GM12872 (cell line): ENCODE data around the gene ZNF479.
"Not testable (repeated sequence)": the region's sequence is repeated elsewhere in the genome, so short reads cannot be mapped to it uniquely, and the experiment has no call there.

Experiments
- TF ChIP-seq, protein P1 (sequence below): IDR thresholded peaks from 3 replicates; pipeline ENCODE4 v1.5.1; 2011; ENCODE audit warnings: low read depth, mild to moderate bottlenecking, low read length, moderate library complexity; ENCODE audit not compliant: insufficient read depth

Gene ZNF479

DNA sequence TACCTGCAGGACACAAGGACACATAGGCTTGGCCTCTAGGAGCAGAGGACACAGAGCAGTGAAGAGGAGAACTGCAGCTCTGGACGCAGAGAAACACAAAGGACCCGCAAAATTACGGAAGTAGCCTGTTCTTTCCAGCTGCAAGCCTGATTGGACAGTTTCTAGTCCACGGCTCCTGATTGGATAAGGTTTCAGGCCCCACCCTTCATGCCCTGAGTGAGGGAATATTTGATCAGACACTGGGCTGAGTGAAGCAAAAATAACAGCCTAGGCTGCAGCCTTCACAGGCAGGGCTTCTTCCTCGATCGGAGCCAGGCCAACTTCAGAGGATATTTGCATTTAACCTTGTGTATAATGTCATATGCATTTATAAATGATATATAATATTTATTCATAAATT is at the start of gene ZNF479:
Gene ZNF479, minus strand, starts transcription at position 101 of the 400 bp plus-strand sequence. CDS start 112 bp downstream, outside the sequence.
- TF ChIP-seq, protein P1, sequence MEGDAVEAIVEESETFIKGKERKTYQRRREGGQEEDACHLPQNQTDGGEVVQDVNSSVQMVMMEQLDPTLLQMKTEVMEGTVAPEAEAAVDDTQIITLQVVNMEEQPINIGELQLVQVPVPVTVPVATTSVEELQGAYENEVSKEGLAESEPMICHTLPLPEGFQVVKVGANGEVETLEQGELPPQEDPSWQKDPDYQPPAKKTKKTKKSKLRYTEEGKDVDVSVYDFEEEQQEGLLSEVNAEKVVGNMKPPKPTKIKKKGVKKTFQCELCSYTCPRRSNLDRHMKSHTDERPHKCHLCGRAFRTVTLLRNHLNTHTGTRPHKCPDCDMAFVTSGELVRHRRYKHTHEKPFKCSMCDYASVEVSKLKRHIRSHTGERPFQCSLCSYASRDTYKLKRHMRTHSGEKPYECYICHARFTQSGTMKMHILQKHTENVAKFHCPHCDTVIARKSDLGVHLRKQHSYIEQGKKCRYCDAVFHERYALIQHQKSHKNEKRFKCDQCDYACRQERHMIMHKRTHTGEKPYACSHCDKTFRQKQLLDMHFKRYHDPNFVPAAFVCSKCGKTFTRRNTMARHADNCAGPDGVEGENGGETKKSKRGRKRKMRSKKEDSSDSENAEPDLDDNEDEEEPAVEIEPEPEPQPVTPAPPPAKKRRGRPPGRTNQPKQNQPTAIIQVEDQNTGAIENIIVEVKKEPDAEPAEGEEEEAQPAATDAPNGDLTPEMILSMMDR, result not testable (repeated sequence)

DNA sequence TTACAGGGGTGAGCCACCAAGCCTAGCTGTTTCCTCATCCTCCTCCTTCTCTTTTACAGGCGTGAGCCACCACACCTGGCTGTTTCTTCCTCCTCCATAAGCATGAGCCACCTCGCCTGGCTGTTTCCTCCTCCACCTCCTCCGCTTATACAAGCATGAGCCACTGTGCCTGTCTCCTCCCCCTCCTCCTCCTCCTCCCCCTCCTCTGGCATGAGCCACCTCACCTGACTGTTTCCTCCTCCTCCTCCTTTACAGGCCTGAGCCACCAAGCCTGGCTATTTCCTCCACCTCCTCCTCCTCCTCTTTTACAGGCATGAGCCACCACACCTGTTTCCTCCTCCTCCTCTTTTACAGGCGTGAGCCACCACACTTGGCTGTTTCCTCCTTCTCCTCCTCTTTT is 49.8 kb upstream of the ZNF479 start:
- TF ChIP-seq, protein P1, result no peak

DNA sequence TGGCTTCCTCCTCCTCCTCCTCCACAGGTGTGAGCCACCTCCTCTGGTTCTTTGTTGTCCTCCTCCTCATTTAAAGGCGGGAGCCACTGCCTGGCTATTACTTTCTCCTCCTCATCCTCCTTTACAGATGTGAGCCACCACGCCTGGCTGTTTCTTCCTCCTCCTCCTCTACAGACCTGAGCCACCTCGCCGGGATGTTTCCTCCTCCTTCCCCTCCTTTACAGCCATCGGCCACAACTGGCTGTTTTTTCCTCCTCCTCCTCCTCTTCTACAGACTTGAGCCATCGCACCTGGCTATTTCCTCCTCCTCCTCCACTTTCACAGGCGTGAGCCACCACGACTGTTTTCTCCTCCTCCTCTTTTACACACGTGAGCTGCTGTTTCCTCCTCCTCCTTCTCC is 49.0 kb upstream of the ZNF479 start:
- TF ChIP-seq, protein P1, result no peak

DNA sequence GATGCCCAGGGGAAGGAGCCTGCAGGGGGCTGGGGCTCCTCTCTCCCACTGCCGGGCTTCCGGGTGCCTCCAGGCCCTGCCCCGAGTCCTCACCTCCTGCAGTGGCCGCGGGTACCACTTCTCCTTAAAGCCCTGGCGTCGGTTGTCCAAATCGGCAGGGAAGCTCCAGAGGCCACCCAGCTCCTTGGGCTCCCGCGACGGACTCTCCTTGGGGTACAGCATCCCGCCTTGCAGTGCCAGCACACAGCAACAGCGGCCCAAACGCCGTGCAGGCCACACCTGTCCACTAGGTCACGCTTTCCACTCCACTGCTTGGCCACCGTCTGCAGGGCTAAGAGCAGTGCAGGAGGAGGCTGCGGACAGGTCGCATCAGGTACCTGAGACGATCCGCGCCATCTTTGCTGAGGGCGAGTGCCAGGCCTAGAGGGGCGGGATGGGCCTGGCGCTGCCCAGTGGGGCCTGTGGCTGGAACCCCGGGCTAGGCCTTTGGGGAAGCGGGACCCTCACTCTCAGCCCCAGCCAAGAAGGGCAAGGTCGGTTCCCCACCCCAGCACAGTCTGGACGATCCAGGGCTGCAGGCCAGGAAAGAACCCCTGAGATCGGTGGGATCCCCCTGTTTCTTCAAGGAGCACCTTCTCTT is 47.7 kb upstream of the ZNF479 start:
- TF ChIP-seq, protein P1, result no peak

DNA sequence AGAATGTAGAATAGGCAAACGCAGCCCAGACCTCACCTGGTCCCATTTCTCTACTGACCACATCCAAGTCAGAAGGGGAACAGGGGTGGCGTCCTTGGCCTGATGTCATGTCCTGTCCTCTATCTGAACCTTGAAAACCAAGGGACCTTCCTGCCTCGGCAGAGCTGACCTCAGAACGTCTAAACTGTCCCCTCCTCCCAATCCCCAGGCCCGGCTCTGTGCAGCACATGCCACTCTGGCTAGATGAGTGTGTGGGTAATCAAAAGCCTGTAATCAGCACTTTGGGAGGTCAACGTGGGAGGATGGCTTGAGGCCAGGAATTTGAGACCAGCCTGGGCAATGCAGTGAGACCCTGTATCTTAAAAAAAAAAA is 46.5 kb upstream of the ZNF479 start:
- TF ChIP-seq, protein P1, result no peak

DNA sequence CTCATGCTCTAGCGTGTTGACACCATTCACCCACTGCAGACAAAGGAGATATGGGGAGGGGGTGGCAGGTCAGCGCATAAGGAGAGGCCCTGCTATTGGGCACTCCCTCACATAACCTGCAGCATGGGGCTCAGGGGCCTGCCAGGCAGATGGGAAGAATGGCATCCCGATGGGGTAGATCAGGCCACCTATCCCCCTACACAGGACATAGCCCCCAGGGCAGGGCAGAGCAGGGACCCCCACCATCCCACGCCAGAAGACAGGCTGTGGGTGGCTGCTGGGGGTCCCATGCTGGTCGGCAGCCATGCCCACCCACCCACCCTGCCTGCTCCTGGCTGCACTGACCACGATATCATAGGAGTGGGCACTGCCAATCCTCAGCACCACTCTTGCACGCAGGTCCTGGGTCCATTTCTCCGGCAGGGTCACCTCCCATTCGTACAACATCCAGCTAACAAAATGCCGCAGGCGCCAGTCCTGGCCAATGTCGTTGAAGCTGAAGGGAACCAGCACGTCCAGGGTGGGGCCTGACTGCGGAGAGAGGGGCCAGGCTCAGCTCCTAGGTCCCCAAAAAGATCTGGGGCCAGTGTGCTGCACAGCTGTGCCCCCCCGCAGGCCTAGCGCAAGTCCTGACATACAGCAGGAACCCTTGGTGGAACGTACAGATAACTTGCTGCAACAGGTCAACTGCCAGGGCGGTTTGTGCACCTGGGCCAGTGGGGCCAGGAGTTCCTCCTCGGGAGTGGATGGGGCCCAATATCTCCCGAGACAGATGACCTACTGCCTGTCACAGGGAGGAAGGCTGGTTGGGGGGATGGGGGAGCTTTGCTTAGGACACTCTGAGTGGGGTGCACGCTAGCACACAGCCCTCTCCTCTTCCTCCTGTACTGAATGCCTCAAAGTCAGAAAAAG is 45.9 kb upstream of the ZNF479 start:
- TF ChIP-seq, protein P1, result no peak

DNA sequence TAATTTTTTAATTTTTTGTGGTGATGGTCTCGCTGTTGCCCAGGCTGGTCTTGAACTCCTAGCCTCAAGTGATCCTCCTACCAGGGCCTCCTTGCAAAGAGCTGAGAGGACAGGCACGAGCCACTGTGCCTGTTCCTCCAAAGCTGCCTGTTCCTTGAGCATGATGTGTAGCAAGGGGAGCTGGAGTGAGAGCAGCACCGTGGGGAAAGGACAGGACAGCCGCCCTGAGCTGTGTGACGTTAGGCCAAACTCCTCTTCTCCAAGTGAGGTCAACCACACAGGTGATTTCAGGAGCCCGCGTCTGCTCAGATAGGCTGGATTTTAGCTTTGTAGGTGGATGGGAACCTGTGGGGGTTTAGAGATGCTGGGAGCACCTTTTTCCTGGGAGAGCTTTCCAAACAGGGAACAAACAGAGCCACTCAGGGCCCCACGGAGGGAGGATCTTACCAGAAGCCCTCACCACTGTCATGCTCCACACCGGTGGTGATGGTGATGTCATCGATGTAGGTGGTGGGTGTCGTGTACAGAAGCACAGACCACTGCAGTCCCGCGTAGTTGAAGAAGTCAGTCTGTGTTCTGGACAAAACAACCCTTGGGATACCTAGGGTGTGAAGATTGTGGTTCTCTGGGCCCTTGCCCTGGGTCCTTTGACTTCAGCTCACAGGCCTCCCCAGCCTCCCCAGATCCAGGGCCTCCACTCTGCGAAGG is 44.8 kb upstream of the ZNF479 start:
- TF ChIP-seq, protein P1, result no peak
